IMR-90 (cell line): Measurements from ENCODE around the gene PLCH1. TPM values are rescaled to one million over a fixed set of nuclear protein-coding genes. Genes with fewer than 3 reads are reported as not detected.

Experiments used
- ATAC-seq: fragments of 200-7000 bp; cut with Tn5 transposase; 2 replicates; pipeline ENCODE4 v1.9.1; 2020; ENCODE audit warnings: low read depth, mild to moderate bottlenecking, moderate library complexity
- BruUV-seq: library from RNA; stranded (reverse); fragments of 400-500 nt; replicated peaks from 2 replicates; lab custom pipeline; 2021; lab: Mats Ljungman, UMichigan
- CTCF ChIA-PET: fragments of 300-600 bp; formaldehyde crosslinking; extraction: SDS; loops from one replicate; lab custom pipeline; 2021; ENCODE audit warnings: antibody characterized with exemption; lab: Yijun Ruan, JAX
- POLR2A ChIA-PET: fragments of 300-600 bp; sonication (Branson Sonifier 250); formaldehyde crosslinking; loops from one replicate; lab custom pipeline; 2022; ENCODE audit warnings: antibody characterized with exemption; ENCODE audit not compliant: unreplicated experiment; lab: Charles Lee
- DNase-seq: peaks from one replicate; pipeline ENCODE4 v3.0.0; 2013
- H2AFZ ChIP-seq: replicated peaks from 2 replicates; pipeline ENCODE3; 2013; ENCODE audit warnings: low read length, mild to moderate bottlenecking; ENCODE audit not compliant: poor library complexity
- H2AK5ac ChIP-seq: 2 replicates; pipeline ENCODE4 v1.6.1; 2013; ENCODE audit warnings: low read depth, low read length, inconsistent platforms
- H2AK9ac ChIP-seq: replicated peaks from 2 replicates; pipeline ENCODE3; 2013; ENCODE audit warnings: mild to moderate bottlenecking, low read depth, low read length, moderate library complexity; ENCODE audit not compliant: poor library complexity
- H2BK120ac ChIP-seq: 2 replicates; pipeline ENCODE4 v1.6.1; 2013; ENCODE audit warnings: low read depth, low read length, inconsistent platforms
- H2BK15ac ChIP-seq: 3 replicates; pipeline ENCODE4 v1.6.1; 2013; ENCODE audit warnings: low read depth, low read length, inconsistent platforms
- H2BK20ac ChIP-seq: 2 replicates; pipeline ENCODE4 v1.6.1; 2013; ENCODE audit warnings: low read depth, mild to moderate bottlenecking, inconsistent platforms, low read length, moderate library complexity
- H2BK5ac ChIP-seq: 2 replicates; pipeline ENCODE4 v1.6.1; 2013; ENCODE audit warnings: mild to moderate bottlenecking, low read depth, low read length, inconsistent platforms; ENCODE audit not compliant: poor library complexity, severe bottlenecking
- H3K14ac ChIP-seq: replicated peaks from 2 replicates; pipeline ENCODE4 v1.6.1; 2013; ENCODE audit warnings: low read depth, low read length, inconsistent platforms
- H3K18ac ChIP-seq: 2 replicates; pipeline ENCODE4 v1.6.1; 2013; ENCODE audit warnings: low read depth, low read length, control low read depth
- H3K23ac ChIP-seq: 2 replicates; pipeline ENCODE4 v1.6.1; 2013; ENCODE audit warnings: low read depth, low read length, inconsistent platforms
- H3K27ac ChIP-seq: 2 replicates; pipeline ENCODE4 v1.5.1; 2013; ENCODE audit warnings: mild to moderate bottlenecking, control low read depth, low read length; ENCODE audit not compliant: insufficient read depth
- H3K27me3 ChIP-seq: 2 replicates; pipeline ENCODE4 v1.6.1; 2013; ENCODE audit warnings: low read length; ENCODE audit not compliant: control insufficient read depth, insufficient read depth
- H3K36me3 ChIP-seq: 2 replicates; pipeline ENCODE4 v1.6.1; 2013; ENCODE audit warnings: low read length, mixed read lengths; ENCODE audit not compliant: control insufficient read depth, insufficient read depth
- H3K4ac ChIP-seq: 2 replicates; pipeline ENCODE4 v1.6.1; 2013; ENCODE audit warnings: low read depth, low read length, inconsistent platforms
- H3K4me1 ChIP-seq: 2 replicates; pipeline ENCODE4 v1.6.1; 2013; ENCODE audit warnings: low read length, mixed read lengths; ENCODE audit not compliant: control insufficient read depth, insufficient read depth
- H3K4me2 ChIP-seq: 2 replicates; pipeline ENCODE4 v1.6.1; 2013; ENCODE audit warnings: low read depth, mild to moderate bottlenecking, control low read depth, low read length, moderate library complexity
- H3K4me3 ChIP-seq: 2 replicates; pipeline ENCODE4 v1.5.1; 2013; ENCODE audit warnings: low read depth, mild to moderate bottlenecking, control low read depth, low read length, moderate library complexity; ENCODE audit not compliant: insufficient read depth
- H3K56ac ChIP-seq: 2 replicates; pipeline ENCODE4 v1.6.1; 2013; ENCODE audit warnings: low read length, inconsistent platforms; ENCODE audit not compliant: insufficient read depth; ENCODE audit errors: extremely low read depth
- H3K79me1 ChIP-seq, 2 experiments: 2 replicates each; pipeline ENCODE4 v1.6.1; 2013; ENCODE audit warnings: low read length in 2 of 2, inconsistent platforms in 1 of 2, low read depth in 1 of 2
- H3K9ac ChIP-seq: 2 replicates; pipeline ENCODE4 v1.6.1; 2013; ENCODE audit warnings: low read depth, low read length, control low read depth
- H3K9me1 ChIP-seq: 2 replicates; pipeline ENCODE4 v1.6.1; 2013; ENCODE audit warnings: low read length, inconsistent platforms; ENCODE audit not compliant: insufficient read depth
- H3K9me3 ChIP-seq: 2 replicates; pipeline ENCODE4 v1.6.1; 2013; ENCODE audit warnings: low read length; ENCODE audit not compliant: control insufficient read depth, insufficient read depth
- H4K20me1 ChIP-seq: 2 replicates; pipeline ENCODE4 v1.6.1; 2013; ENCODE audit warnings: low read length, inconsistent platforms; ENCODE audit not compliant: insufficient read depth
- H4K5ac ChIP-seq: 2 replicates; pipeline ENCODE4 v1.6.1; 2013; ENCODE audit warnings: mild to moderate bottlenecking, low read depth, low read length, control low read depth
- H4K8ac ChIP-seq, 2 experiments: 2 replicates each; pipeline ENCODE4 v1.6.1; 2013; ENCODE audit warnings: low read depth in 2 of 2, low read length in 2 of 2, control low read depth in 1 of 2, inconsistent platforms in 1 of 2
- H4K91ac ChIP-seq: 2 replicates; pipeline ENCODE4 v1.6.1; 2013; ENCODE audit warnings: low read depth, low read length, inconsistent platforms; ENCODE audit not compliant: insufficient read depth
- BHLHE40 ChIP-seq: fragments of 150-350 bp; IDR thresholded peaks from 2 replicates; pipeline ENCODE4 v1.6.1; 2016; ENCODE audit warnings: mild to moderate bottlenecking, low read depth, low read length
- CHD1 ChIP-seq: IDR thresholded peaks from 2 replicates; pipeline ENCODE4 v1.6.1; 2012; ENCODE audit warnings: low read depth, low read length, improper control_type of control experiment
- CTCF ChIP-seq: conservative IDR thresholded peaks from 2 replicates; pipeline ENCODE4 v1.5.1; 2012; ENCODE audit warnings: mild to moderate bottlenecking, low read depth, low read length, improper control_type of control experiment
- ELK1 ChIP-seq: fragments of 150-350 bp; IDR thresholded peaks from 2 replicates; pipeline ENCODE4 v1.6.1; 2016; ENCODE audit warnings: low read depth, mild to moderate bottlenecking, low read length, moderate library complexity, borderline replicate concordance
- FOS ChIP-seq: fragments of 150-350 bp; IDR thresholded peaks from 2 replicates; pipeline ENCODE4 v1.6.1; 2016; ENCODE audit warnings: low read depth, low read length
- MAFK ChIP-seq: IDR thresholded peaks from 2 replicates; pipeline ENCODE4 v1.6.1; 2012; ENCODE audit warnings: low read depth, low read length, improper control_type of control experiment
- MAZ ChIP-seq: IDR thresholded peaks from 2 replicates; pipeline ENCODE4 v1.6.1; 2012; ENCODE audit warnings: low read depth, mild to moderate bottlenecking, low read length, improper control_type of control experiment, moderate library complexity, borderline replicate concordance
- MXI1 ChIP-seq: IDR thresholded peaks from 2 replicates; pipeline ENCODE4 v1.6.1; 2012; ENCODE audit warnings: low read depth, mild to moderate bottlenecking, low read length, moderate library complexity, borderline replicate concordance
- NFE2L2 ChIP-seq: fragments of 150-350 bp; IDR thresholded peaks from 2 replicates; pipeline ENCODE4 v1.6.1; 2016; ENCODE audit warnings: low read depth, mild to moderate bottlenecking, low read length
- POLR2A ChIP-seq: IDR thresholded peaks from 2 replicates; pipeline ENCODE4 v1.6.1; 2012; ENCODE audit warnings: mild to moderate bottlenecking, low read depth, low read length
- RAD21 ChIP-seq: IDR thresholded peaks from 2 replicates; pipeline ENCODE4 v1.6.1; 2012; ENCODE audit warnings: low read length, improper control_type of control experiment
- RFX5 ChIP-seq: IDR thresholded peaks from 2 replicates; pipeline ENCODE4 v1.8.0; 2012; ENCODE audit warnings: low read depth, mild to moderate bottlenecking, low read length, moderate library complexity
- dilution Hi-C: fragments of 300-500 bp; cut with HindIII; formaldehyde crosslinking; loops from one replicate; pipeline ENCODE4 v1.14.3; 2018; ENCODE audit warnings: low sequenced_read_pairs; ENCODE audit not compliant: unreplicated experiment
- in situ Hi-C: fragments of 300-500 bp; cut with MboI; formaldehyde crosslinking; loops from 3 replicates; pipeline ENCODE4 v1.14.3; 2019; ENCODE audit warnings: low sequenced_read_pairs, inconsistent platforms, mixed read lengths
- intact Hi-C: fragments of 100-400 bp; cut with micrococcal nuclease; formaldehyde crosslinking; loops from 2 replicates; pipeline ENCODE4 v1.10.0; 2022
- polyA plus RNA-seq, 3 experiments: library from polyadenylated mRNA; depleted of rRNA; stranded (reverse); fragments of >200 nt; gene quantifications; 2 replicates each; pipeline ENCODE4 v1.2.3, GENCODE V29; 2012; ENCODE audit warnings: low replicate concordance in 1 of 3
- total RNA-seq: library from RNA; depleted of rRNA; stranded (reverse); fragments of >200 nt; gene quantifications from 2 replicates; pipeline ENCODE4 v1.2.3, GENCODE V29; 2012
- TF ChIP-seq, protein P1 (sequence below): fragments of 150-350 bp; IDR thresholded peaks from 2 replicates; pipeline ENCODE4 v1.6.1; 2017; ENCODE audit warnings: mild to moderate bottlenecking, antibody characterized with exemption, low read length, low read depth

The PLCH1 gene
- total and polyA plus RNA-seq, 2 of the 4 experiments (the other 2 are of a cell fraction) = not detected

- H3K4ac ChIP-seq = no peak overlapping the region
- H3K9me1 ChIP-seq = no peaks in the 10 kb centered on the region
- no peak overlapping the region for H3K4me2 ChIP-seq
- ChIA-PET CTCF (no interaction called here), POLR2A (no interaction called here)
- no peak overlapping the region for H2BK120ac ChIP-seq
- no peak overlapping the region for H3K27ac ChIP-seq
- no peaks in the 10 kb centered on the region for H3K27me3 ChIP-seq
- dilution Hi-C loops (no loop called here), intact Hi-C loops (loop anchor here (2.0 kb wide), 1 partner anchor 57 kb away; no protein-coding TSS in a partner anchor), in situ Hi-C loops (no loop called here)
- no peak overlapping the region for H2AK9ac ChIP-seq
- TF ChIP-seq NFE2L2 = no peak
- TF ChIP-seq CTCF = no peak
- no peak for TF ChIP-seq ELK1
- no peak for TF ChIP-seq BHLHE40
- no peak for TF ChIP-seq MAFK
- TF ChIP-seq CHD1 = no peak
- TF ChIP-seq RFX5 = no peak
- no peak for TF ChIP-seq FOS
- no peak for TF ChIP-seq POLR2A
- TF ChIP-seq, protein P1, sequence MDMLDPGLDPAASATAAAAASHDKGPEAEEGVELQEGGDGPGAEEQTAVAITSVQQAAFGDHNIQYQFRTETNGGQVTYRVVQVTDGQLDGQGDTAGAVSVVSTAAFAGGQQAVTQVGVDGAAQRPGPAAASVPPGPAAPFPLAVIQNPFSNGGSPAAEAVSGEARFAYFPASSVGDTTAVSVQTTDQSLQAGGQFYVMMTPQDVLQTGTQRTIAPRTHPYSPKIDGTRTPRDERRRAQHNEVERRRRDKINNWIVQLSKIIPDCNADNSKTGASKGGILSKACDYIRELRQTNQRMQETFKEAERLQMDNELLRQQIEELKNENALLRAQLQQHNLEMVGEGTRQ = no peak
- TF ChIP-seq MXI1 = no peak
- TF ChIP-seq MAZ = no peak
- TF ChIP-seq RAD21 = no peak
- H3K14ac ChIP-seq = no peak overlapping the region
- no peak overlapping the region for H2BK15ac ChIP-seq
- no peak overlapping the region for H2BK5ac ChIP-seq
- no peak overlapping the region for H3K18ac ChIP-seq
- no peak overlapping the region for H3K23ac ChIP-seq
- H3K4me3 ChIP-seq = no peak overlapping the region
- no peaks in the 10 kb centered on the region for H4K20me1 ChIP-seq
- no peaks in the 10 kb centered on the region for H3K36me3 ChIP-seq
- no peak overlapping the region for H3K9ac ChIP-seq
- no peaks in the 10 kb centered on the region for H3K4me1 ChIP-seq
- no peak overlapping the region for H2AK5ac ChIP-seq
- no peak overlapping the region for H2BK20ac ChIP-seq
- no TSS peak for BruUV-seq
- no peak overlapping the region for H3K56ac ChIP-seq
- ATAC-seq = peak; percentile 32; the same call in 1 of the 2 replicates
- H4K91ac ChIP-seq = no peak overlapping the region
- no peaks in the 10 kb centered on the region for H3K79me1 ChIP-seq
- DNase-seq = no peak
- no peak overlapping the region for H4K5ac ChIP-seq
- no peak overlapping the region for H4K8ac ChIP-seq
- H2AFZ ChIP-seq = no peak overlapping the region
- H3K9me3 ChIP-seq = no peaks in the 10 kb centered on the region
Measured at GRCh38 chr3:155435821-155436220, 309.1 kb downstream of the PLCH1 start.
